Activated CD8-positive, alpha-beta memory T cell treated with anti-CD3 and anti-CD28 coated beads, Interleukin-2, amount 50 U/mL, for 4 hours (primary cell): ENCODE data around the gene FRMD6.

ENCODE experiments used
- DNase-seq: peaks from one replicate; pipeline ENCODE4 v3.0.0-alpha.2; 2020

Gene FRMD6

GRCh38 chr14:51674294-51675002 lies 22.7 kb downstream of the FRMD6 start:
- no peak for DNase-seq

GRCh38 chr14:51676549-51676948 lies 24.8 kb downstream of the FRMD6 start:
- DNase-seq = no peak

DNA sequence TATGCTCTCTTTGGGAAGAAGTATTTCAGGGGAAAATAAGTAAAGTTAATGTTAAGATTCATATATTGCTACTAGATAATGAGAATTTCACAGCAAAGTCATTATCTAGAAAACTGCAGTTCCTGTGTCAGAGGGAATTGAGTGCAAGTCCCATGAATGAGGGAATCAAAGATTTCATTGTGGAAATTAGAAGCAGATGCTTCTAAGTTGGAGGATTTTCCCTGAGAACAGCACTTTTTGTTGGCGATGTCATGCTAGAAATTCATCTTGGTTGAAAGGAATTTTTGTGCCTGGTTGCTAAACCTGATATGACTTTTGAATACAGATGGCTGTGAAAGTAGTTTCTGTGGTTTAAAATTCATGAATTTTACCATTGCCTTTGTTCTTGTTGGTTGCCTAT lies 25.6 kb downstream of the FRMD6 start:
- no peak for DNase-seq

DNA sequence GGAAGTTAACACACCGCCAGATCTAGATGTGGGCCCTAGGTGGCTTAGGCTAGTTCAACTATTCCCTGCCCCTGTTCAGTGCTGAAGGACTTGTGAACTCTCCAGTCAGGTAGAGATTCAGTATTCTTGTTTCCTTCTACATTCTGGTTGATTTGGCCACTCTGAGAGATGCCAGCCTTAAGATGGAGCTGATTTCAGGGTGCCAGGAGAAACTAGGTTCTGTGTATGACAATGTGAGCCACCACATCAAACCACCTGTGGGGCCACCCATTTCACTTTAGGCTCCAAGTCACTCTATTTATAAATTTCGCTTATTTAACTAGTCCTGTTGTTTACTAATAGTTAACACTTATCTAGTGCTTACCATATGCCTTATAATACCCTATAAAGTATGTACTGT lies 26.0 kb downstream of the FRMD6 start:
- DNase-seq = no peak

GRCh38 chr14:51680031-51680430 lies 28.3 kb downstream of the FRMD6 start:
- no peak for DNase-seq

- DNase-seq = no peak
Observed at GRCh38 chr14:51681411-51681810, 29.7 kb downstream of the FRMD6 start.

DNA sequence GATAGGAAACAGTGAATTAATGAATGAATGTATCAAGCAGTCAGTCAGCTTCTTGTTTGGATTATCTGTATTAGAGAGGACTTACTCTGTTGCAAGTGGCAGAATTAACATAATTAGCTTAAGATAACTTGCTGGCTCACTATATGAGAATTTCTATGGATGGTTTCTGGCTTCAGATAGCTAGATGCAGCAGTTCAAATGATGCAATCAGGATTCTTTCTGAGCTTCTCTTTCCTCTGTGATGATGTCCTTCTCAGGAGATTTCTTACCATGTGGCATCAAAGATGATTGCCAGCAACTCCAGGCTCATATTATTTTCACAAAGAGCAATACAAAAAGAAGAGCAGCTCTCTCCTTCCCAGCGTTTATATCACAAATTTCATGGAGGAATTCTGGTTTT lies 30.7 kb downstream of the FRMD6 start:
- no peak for DNase-seq

GRCh38 chr14:51684760-51685159 lies 33.0 kb downstream of the FRMD6 start:
- no peak for DNase-seq

DNA sequence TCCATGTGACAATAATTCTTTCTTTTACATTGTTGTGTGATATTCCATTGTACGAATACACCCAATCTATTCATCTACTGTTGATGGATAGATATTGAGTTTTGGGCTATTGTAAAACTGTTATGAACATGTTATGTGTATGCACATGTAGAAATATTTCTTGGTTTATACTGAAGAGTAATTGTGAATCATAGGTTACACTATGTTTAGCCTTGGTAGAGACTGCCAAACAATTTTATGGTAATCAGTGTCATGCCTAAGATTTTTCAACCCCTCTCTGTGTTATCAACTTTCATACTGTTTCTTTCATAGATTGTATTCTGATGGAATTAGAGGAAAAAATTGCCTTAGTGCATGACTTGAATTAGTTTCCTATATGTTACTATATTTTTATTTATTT lies 39.5 kb downstream of the FRMD6 start:
- DNase-seq = no peak

DNA sequence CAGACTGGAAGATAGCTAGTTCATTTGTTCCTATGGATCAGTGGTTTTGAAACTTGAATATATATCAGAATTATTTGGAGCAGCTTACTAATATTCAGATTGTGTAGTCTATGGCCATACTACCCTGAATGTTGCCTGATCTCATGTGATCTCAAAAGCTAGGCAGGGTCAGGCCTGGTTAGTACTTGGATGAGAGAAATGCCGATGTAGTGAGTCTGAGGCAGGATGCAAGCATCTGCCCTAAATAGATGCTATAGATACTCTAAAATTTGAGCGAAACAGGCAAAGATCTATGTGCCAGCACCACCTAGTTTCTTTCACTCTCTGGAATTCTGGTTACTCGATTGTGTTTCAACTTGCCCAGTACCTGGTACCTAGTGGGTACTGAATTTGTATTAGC lies 40.9 kb downstream of the FRMD6 start:
- no peak for DNase-seq

DNA sequence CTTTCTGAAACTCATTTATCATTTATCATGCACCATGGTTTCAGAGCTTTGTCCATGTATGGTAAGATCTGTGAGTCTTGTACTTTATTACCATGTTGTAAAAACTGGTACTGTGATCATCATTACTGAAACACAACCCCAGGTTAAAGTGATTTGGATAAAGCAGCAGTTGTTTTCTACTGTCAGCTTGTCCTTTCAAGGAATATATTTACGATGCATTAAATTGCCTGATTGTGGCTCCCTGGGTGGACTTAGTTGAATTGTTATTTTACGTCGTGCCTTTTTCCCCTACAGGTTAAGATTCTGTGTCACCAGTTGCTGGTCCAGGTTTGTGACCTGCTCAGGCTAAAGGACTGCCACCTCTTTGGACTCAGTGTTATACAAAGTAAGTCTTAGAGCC lies 46.1 kb downstream of the FRMD6 start:
- DNase-seq = no peak

GRCh38 chr14:51701951-51702350 lies 50.2 kb downstream of the FRMD6 start:
- DNase-seq = no peak

GRCh38 chr14:51703787-51704186 lies 52.1 kb downstream of the FRMD6 start:
- DNase-seq = no peak

- DNase-seq = no peak
Observed at GRCh38 chr14:51704545-51704944, 52.8 kb downstream of the FRMD6 start.

DNA sequence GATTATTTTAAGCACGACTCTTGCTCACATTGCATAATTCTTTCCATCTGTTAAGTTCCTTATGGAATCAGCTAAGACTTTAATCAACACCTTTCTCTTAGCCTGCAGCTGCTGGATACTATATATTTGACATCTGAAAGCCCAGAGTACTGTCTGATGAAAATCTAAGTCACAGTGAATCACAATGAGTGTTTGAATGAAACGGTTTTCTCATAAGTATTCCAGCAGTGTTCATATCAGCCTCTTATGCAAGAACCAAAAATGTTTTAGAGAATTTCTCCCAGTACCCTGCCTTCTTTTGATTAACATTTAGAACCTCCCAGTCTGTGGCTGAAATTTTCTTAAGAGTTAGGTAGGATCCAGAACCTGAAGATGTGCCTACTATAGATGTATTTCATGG lies 55.6 kb downstream of the FRMD6 start:
- DNase-seq = no peak

DNA sequence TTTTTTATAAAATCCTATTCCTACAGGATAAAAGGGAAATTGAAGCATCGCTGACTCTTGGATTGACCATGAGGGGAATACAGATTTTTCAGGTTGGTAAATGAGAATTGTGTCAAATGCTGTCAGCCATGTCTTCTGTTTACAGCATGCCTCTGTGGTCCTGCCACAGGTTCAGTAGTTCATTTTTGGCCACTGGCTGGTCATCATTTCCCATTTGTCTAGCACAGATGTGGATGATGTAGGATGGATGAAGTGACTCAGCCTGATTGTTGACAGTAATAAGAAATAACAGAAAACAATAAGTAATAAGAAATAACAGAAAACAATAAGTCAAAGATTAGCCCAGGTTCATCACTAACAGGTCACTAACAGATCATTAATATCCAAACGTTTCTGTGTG lies 59.8 kb downstream of the FRMD6 start:
- no peak for DNase-seq

- no peak for DNase-seq
Observed at GRCh38 chr14:51715250-51715649, 63.5 kb downstream of the FRMD6 start.

- DNase-seq = no peak
Observed at GRCh38 chr14:51715742-51716141, 64.0 kb downstream of the FRMD6 start.

GRCh38 chr14:51716610-51717009 lies 64.9 kb downstream of the FRMD6 start:
- DNase-seq = no peak

GRCh38 chr14:51717766-51718165 lies 66.1 kb downstream of the FRMD6 start:
- no peak for DNase-seq

- no peak for DNase-seq
Observed at GRCh38 chr14:51719955-51720354, 68.2 kb downstream of the FRMD6 start.

GRCh38 chr14:51723990-51724389 lies 72.3 kb downstream of the FRMD6 start:
- no peak for DNase-seq

- DNase-seq = no peak
Observed at GRCh38 chr14:51724650-51725049, 72.9 kb downstream of the FRMD6 start.

DNA sequence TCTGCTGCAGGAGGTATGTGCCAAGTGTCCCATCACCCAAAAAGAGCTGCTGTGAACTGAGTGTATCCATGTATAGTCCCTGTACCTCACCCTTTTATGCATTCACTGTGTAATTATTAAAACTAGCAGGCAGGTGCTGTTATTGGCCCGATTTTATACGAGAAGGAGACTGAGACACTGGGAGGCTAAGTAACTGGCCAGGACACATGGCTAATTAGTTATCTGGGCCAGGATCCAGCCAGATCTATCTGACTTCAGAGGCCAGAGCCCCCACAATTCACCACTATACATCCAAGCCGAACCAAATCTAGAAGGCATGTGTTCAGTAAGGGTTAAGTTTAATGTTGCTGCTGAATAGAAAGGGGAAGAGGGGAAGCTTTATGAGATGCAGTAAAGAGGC lies 73.4 kb downstream of the FRMD6 start:
- DNase-seq = no peak

GRCh38 chr14:51726166-51726899 lies 74.6 kb downstream of the FRMD6 start:
- no peak for DNase-seq
